HEK293 (cell line): ENCODE results near the gene SLC39A7.

Source experiments
- EGR2 ChIP-seq: fragments of 450-650 bp; formaldehyde crosslinking; IDR thresholded peaks from 2 replicates; pipeline ENCODE4 v1.5.1; 2016; ENCODE audit warnings: low read depth, missing biosample characterization, missing genetic modification characterization
- GLI4 ChIP-seq: fragments of 450-650 bp; formaldehyde crosslinking; IDR thresholded peaks from 2 replicates; pipeline ENCODE4 v1.5.1; 2016; ENCODE audit warnings: missing biosample characterization, missing genetic modification characterization
- HOXA7 ChIP-seq: sonication (generic); formaldehyde crosslinking; IDR thresholded peaks from 2 replicates; pipeline ENCODE4 v1.8.1; 2022; ENCODE audit warnings: missing genetic modification reagents, borderline replicate concordance
- HOXD13 ChIP-seq: sonication (generic); formaldehyde crosslinking; IDR thresholded peaks from 2 replicates; pipeline ENCODE4 v1.8.0; 2022; ENCODE audit warnings: missing genetic modification reagents, borderline replicate concordance
- MZF1 ChIP-seq: fragments of 450-650 bp; formaldehyde crosslinking; IDR thresholded peaks from 2 replicates; pipeline ENCODE4 v1.5.1; 2017; ENCODE audit warnings: missing biosample characterization, missing genetic modification characterization, borderline replicate concordance
- PRDM1 ChIP-seq: fragments of 450-650 bp; formaldehyde crosslinking; IDR thresholded peaks from 2 replicates; pipeline ENCODE4; 2016; ENCODE audit warnings: missing biosample characterization, missing genetic modification characterization
- RBAK ChIP-seq: fragments of 450-650 bp; formaldehyde crosslinking; IDR thresholded peaks from 2 replicates; pipeline ENCODE4 v1.5.1; 2016; ENCODE audit warnings: missing biosample characterization, missing genetic modification characterization
- REPIN1 ChIP-seq: fragments of 450-650 bp; formaldehyde crosslinking; IDR thresholded peaks from 2 replicates; pipeline ENCODE4 v1.5.1; 2017; ENCODE audit warnings: missing biosample characterization, missing genetic modification characterization, low read depth
- SALL2 ChIP-seq: fragments of 450-650 bp; formaldehyde crosslinking; IDR thresholded peaks from 2 replicates; pipeline ENCODE4 v1.5.0; 2017; ENCODE audit warnings: missing biosample characterization, mild to moderate bottlenecking, missing genetic modification characterization, borderline replicate concordance
- TCF7L2 ChIP-seq: IDR thresholded peaks from 2 replicates; pipeline ENCODE4 v1.6.1; 2011; ENCODE audit warnings: low read depth, mild to moderate bottlenecking, inconsistent platforms, low read length, moderate library complexity, borderline replicate concordance
- WT1 ChIP-seq: fragments of 450-650 bp; formaldehyde crosslinking; IDR thresholded peaks from 2 replicates; pipeline ENCODE4 v1.5.1; 2016; ENCODE audit warnings: missing biosample characterization, missing genetic modification characterization
- ZBTB20 ChIP-seq: fragments of 450-650 bp; formaldehyde crosslinking; IDR thresholded peaks from 2 replicates; pipeline ENCODE4 v1.5.1; 2016; ENCODE audit warnings: missing biosample characterization, missing genetic modification characterization
- ZEB2 ChIP-seq: fragments of 450-650 bp; formaldehyde crosslinking; IDR thresholded peaks from 2 replicates; pipeline ENCODE4 v1.5.1; 2016; ENCODE audit warnings: missing biosample characterization, missing genetic modification characterization
- ZFP3 ChIP-seq: fragments of 450-650 bp; formaldehyde crosslinking; IDR thresholded peaks from 2 replicates; pipeline ENCODE4 v1.5.1; 2016; ENCODE audit warnings: low read depth, missing biosample characterization, missing genetic modification characterization
- ZNF133 ChIP-seq: fragments of 450-650 bp; formaldehyde crosslinking; IDR thresholded peaks from 2 replicates; pipeline ENCODE4 v1.5.1; 2016; ENCODE audit warnings: missing biosample characterization, missing genetic modification characterization
- ZNF155 ChIP-seq: fragments of 450-650 bp; formaldehyde crosslinking; IDR thresholded peaks from 2 replicates; pipeline ENCODE4 v1.5.1; 2016; ENCODE audit warnings: missing biosample characterization, missing genetic modification characterization
- ZNF157 ChIP-seq: fragments of 450-650 bp; formaldehyde crosslinking; IDR thresholded peaks from 2 replicates; pipeline ENCODE4 v1.5.1; 2016; ENCODE audit warnings: missing biosample characterization, missing genetic modification characterization
- ZNF221 ChIP-seq: fragments of 450-650 bp; formaldehyde crosslinking; IDR thresholded peaks from 2 replicates; pipeline ENCODE4 v1.5.1; 2017; ENCODE audit warnings: missing biosample characterization, missing genetic modification characterization, borderline replicate concordance
- ZNF239 ChIP-seq: fragments of 450-650 bp; formaldehyde crosslinking; IDR thresholded peaks from 2 replicates; pipeline ENCODE4 v1.5.1; 2016; ENCODE audit warnings: missing biosample characterization, missing genetic modification characterization
- ZNF266 ChIP-seq: fragments of 450-650 bp; formaldehyde crosslinking; IDR thresholded peaks from 2 replicates; pipeline ENCODE4 v1.5.1; 2016; ENCODE audit warnings: missing biosample characterization, missing genetic modification characterization, low read depth
- ZNF416 ChIP-seq: fragments of 450-650 bp; formaldehyde crosslinking; IDR thresholded peaks from 2 replicates; pipeline ENCODE4 v1.5.1; 2016; ENCODE audit warnings: missing biosample characterization, missing genetic modification characterization
- ZNF423 ChIP-seq: fragments of 450-650 bp; formaldehyde crosslinking; IDR thresholded peaks from 2 replicates; pipeline ENCODE4 v1.5.1; 2016; ENCODE audit warnings: missing biosample characterization, missing genetic modification characterization
- ZNF529 ChIP-seq: fragments of 450-650 bp; formaldehyde crosslinking; IDR thresholded peaks from 2 replicates; pipeline ENCODE4 v1.5.1; 2017; ENCODE audit warnings: missing genetic modification characterization, missing biosample characterization; ENCODE audit not compliant: insufficient replicate concordance
- ZNF571 ChIP-seq: fragments of 450-650 bp; formaldehyde crosslinking; IDR thresholded peaks from 2 replicates; pipeline ENCODE4 v1.5.0; 2017; ENCODE audit warnings: missing biosample characterization, missing genetic modification characterization
- ZNF621 ChIP-seq: fragments of 450-650 bp; formaldehyde crosslinking; IDR thresholded peaks from 2 replicates; pipeline ENCODE4 v1.5.1; 2017; ENCODE audit warnings: missing biosample characterization, missing genetic modification characterization
- ZNF629 ChIP-seq: fragments of 450-650 bp; formaldehyde crosslinking; IDR thresholded peaks from 2 replicates; pipeline ENCODE4 v1.5.1; 2017; ENCODE audit warnings: missing biosample characterization, missing genetic modification characterization
- ZNF660 ChIP-seq: fragments of 450-650 bp; IDR thresholded peaks from 2 replicates; pipeline ENCODE4 v1.5.1; 2018; ENCODE audit warnings: missing biosample characterization, mild to moderate bottlenecking, missing genetic modification characterization
- ZNF670 ChIP-seq: fragments of 450-650 bp; formaldehyde crosslinking; IDR thresholded peaks from 2 replicates; pipeline ENCODE4 v1.5.1; 2016; ENCODE audit warnings: missing biosample characterization, missing genetic modification characterization, low read depth
- ZNF677 ChIP-seq: fragments of 450-650 bp; IDR thresholded peaks from 2 replicates; pipeline ENCODE4 v1.5.0; 2018; ENCODE audit warnings: missing biosample characterization, mild to moderate bottlenecking, missing genetic modification characterization, moderate library complexity
- ZNF830 ChIP-seq: fragments of 450-650 bp; IDR thresholded peaks from 2 replicates; pipeline ENCODE4 v1.5.0; 2018; ENCODE audit warnings: missing biosample characterization, missing genetic modification characterization, low read depth, mild to moderate bottlenecking, moderate library complexity
- TF ChIP-seq, protein P1 (sequence below): fragments of 450-650 bp; formaldehyde crosslinking; IDR thresholded peaks from 2 replicates; pipeline ENCODE4 v1.5.1; 2016; ENCODE audit warnings: missing biosample characterization, missing genetic modification characterization
- TF ChIP-seq, protein P2 (sequence below): fragments of 450-650 bp; formaldehyde crosslinking; IDR thresholded peaks from 2 replicates; pipeline ENCODE4 v1.5.1; 2017; ENCODE audit warnings: missing biosample characterization, missing genetic modification characterization
- TF ChIP-seq, protein P3 (sequence below): fragments of 450-650 bp; IDR thresholded peaks from 2 replicates; pipeline ENCODE4 v1.5.1; 2018; ENCODE audit warnings: missing biosample characterization, missing genetic modification characterization
- TF ChIP-seq, protein P4 (sequence below): fragments of 450-650 bp; formaldehyde crosslinking; IDR thresholded peaks from 2 replicates; pipeline ENCODE4 v1.5.0; 2017; ENCODE audit warnings: missing biosample characterization, missing genetic modification characterization, borderline replicate concordance

Gene SLC39A7

DNA sequence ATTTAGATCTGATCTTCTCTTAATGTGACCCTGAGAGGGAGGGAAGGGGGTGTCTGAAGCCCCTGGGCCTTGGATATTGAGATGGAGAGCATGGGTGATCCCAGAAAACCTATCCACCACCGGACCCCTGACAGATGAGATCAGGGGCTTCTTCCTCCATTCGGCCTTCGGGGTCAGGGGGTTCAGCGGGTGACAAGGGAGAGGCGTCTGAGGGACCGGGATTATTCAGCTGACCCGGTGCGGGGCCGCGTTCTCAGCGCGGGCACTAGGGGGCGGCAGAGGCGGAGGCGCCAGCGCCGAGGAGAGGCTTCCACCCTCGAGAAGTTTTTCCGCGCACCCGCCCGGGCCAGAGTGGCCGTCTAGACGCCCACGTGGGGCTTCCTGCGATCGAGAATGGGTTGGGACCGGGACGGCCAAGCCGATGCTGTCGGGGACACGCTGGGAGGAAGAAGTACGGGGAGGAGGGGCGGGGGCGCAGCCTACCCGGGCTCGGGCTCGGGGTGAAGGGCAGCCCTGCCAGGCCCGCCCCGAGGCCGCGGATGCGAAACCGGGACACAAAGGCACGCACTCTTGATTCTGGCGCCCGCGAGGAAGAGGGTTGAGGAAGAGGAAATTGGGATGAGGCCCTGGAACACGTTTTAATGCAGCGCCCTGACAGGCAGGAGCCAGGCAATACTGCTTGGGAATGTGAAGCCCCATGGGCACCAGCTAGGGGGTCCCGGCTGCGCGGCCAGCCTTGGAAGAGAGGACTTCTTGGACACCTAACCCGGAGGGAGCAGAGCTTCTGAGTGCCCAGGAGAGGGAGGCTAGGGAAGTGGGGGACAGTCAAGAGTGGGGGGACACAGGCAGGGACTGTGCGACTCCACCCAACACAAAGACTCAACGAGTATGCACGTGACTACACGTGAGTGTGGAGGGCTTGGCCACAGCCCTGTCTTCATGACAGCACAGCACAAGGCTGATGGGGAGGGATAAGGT, 39.0 kb upstream of the SLC39A7 start (continued):
- TF ChIP-seq ZNF416 (no peak), REPIN1 (tag by site-specific recombination) (no peak), ZNF221 (tag by site-specific recombination) (no peak), ZNF629 (no peak), ZNF239 (tag by site-specific recombination) (no peak), ZNF677 (tag by site-specific recombination) (no peak), ZNF157 (tag by site-specific recombination) (no peak), WT1 (peak; percentile 28), ZNF660 (tag by site-specific recombination) (no peak), GLI4 (no peak), HOXD13 (no peak), EGR2 (peak; percentile 82), ZNF423 (tag by site-specific recombination) (no peak), ZFP3 (no peak), PRDM1 (tag by site-specific recombination) (no peak), ZNF670 (tag by site-specific recombination) (no peak), ZNF133 (tag by site-specific recombination) (no peak), ZEB2 (tag by site-specific recombination) (peak; percentile 38; the same call in 1 of the 2 replicates), ZNF830 (no peak), SALL2 (no peak), ZBTB20 (tag by site-specific recombination) (peak; percentile 46; the same call in 1 of the 2 replicates), HOXA7 (CRISPR knock-in tag) (no peak), ZNF621 (tag by site-specific recombination) (no peak), ZNF571 (tag by site-specific recombination) (no peak), RBAK (no peak), TCF7L2 (no peak), ZNF266 (tag by site-specific recombination) (no peak), MZF1 (no peak), ZNF155 (no peak), ZNF529 (no peak)
- TF ChIP-seq, protein P1, sequence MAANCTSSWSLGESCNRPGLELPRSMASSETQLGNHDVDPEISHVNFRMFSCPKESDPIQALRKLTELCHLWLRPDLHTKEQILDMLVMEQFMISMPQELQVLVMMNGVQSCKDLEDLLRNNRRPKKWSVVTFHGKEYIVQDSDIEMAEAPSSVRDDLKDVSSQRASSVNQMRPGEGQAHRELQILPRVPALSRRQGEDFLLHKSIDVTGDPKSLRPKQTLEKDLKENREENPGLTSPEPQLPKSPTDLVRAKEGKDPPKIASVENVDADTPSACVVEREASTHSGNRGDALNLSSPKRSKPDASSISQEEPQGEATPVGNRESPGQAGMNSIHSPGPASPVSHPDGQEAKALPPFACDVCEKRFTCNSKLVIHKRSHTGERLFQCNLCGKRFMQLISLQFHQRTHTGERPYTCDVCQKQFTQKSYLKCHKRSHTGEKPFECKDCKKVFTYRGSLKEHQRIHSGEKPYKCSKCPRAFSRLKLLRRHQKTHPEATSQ = no peak
- TF ChIP-seq, protein P2, sequence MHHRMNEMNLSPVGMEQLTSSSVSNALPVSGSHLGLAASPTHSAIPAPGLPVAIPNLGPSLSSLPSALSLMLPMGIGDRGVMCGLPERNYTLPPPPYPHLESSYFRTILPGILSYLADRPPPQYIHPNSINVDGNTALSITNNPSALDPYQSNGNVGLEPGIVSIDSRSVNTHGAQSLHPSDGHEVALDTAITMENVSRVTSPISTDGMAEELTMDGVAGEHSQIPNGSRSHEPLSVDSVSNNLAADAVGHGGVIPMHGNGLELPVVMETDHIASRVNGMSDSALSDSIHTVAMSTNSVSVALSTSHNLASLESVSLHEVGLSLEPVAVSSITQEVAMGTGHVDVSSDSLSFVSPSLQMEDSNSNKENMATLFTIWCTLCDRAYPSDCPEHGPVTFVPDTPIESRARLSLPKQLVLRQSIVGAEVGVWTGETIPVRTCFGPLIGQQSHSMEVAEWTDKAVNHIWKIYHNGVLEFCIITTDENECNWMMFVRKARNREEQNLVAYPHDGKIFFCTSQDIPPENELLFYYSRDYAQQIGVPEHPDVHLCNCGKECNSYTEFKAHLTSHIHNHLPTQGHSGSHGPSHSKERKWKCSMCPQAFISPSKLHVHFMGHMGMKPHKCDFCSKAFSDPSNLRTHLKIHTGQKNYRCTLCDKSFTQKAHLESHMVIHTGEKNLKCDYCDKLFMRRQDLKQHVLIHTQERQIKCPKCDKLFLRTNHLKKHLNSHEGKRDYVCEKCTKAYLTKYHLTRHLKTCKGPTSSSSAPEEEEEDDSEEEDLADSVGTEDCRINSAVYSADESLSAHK (tag by site-specific recombination) = no peak
- TF ChIP-seq, protein P3, sequence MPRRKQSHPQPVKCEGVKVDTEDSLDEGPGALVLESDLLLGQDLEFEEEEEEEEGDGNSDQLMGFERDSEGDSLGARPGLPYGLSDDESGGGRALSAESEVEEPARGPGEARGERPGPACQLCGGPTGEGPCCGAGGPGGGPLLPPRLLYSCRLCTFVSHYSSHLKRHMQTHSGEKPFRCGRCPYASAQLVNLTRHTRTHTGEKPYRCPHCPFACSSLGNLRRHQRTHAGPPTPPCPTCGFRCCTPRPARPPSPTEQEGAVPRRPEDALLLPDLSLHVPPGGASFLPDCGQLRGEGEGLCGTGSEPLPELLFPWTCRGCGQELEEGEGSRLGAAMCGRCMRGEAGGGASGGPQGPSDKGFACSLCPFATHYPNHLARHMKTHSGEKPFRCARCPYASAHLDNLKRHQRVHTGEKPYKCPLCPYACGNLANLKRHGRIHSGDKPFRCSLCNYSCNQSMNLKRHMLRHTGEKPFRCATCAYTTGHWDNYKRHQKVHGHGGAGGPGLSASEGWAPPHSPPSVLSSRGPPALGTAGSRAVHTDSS = no peak
- TF ChIP-seq, protein P4, sequence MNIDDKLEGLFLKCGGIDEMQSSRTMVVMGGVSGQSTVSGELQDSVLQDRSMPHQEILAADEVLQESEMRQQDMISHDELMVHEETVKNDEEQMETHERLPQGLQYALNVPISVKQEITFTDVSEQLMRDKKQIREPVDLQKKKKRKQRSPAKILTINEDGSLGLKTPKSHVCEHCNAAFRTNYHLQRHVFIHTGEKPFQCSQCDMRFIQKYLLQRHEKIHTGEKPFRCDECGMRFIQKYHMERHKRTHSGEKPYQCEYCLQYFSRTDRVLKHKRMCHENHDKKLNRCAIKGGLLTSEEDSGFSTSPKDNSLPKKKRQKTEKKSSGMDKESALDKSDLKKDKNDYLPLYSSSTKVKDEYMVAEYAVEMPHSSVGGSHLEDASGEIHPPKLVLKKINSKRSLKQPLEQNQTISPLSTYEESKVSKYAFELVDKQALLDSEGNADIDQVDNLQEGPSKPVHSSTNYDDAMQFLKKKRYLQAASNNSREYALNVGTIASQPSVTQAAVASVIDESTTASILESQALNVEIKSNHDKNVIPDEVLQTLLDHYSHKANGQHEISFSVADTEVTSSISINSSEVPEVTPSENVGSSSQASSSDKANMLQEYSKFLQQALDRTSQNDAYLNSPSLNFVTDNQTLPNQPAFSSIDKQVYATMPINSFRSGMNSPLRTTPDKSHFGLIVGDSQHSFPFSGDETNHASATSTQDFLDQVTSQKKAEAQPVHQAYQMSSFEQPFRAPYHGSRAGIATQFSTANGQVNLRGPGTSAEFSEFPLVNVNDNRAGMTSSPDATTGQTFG (tag by site-specific recombination) = no peak
